Fibroblast of upper back skin (primary cell): ENCODE measurements around the gene ATL1.
"Not testable (repeated sequence)": the region's sequence is repeated elsewhere in the genome, so short reads cannot be mapped to it uniquely, and the experiment has no call there.

Experiments
- DNase-seq: peaks from one replicate; pipeline ENCODE4 v3.0.0-alpha.2; 2013

The ATL1 gene

GRCh38 chr14:50606468-50606867, 46.5 kb downstream of the ATL1 start:
- no peak for DNase-seq

GRCh38 chr14:50607181-50607580, 47.2 kb downstream of the ATL1 start:
- peak; percentile 83 for DNase-seq

GRCh38 chr14:50607761-50608160, 47.8 kb downstream of the ATL1 start:
- DNase-seq, result no peak

GRCh38 chr14:50608302-50608851, 48.4 kb downstream of the ATL1 start:
- peak; percentile 83 for DNase-seq

GRCh38 chr14:50610465-50610864, 50.5 kb downstream of the ATL1 start:
- DNase-seq, result no peak

- DNase-seq, result no peak
These were observed 52.9 kb downstream of the ATL1 start for GRCh38 chr14:50612806-50613205.

- no peak for DNase-seq
These were observed 55.1 kb downstream of the ATL1 start for GRCh38 chr14:50615056-50615455.

GRCh38 chr14:50615552-50615951, 55.6 kb downstream of the ATL1 start:
- DNase-seq, result peak; percentile 39

- no peak for DNase-seq
These were observed 56.3 kb downstream of the ATL1 start for GRCh38 chr14:50616275-50616674.

GRCh38 chr14:50619569-50620141, 59.7 kb downstream of the ATL1 start:
- DNase-seq, result peak; percentile 55

GRCh38 chr14:50620341-50620740, 60.4 kb downstream of the ATL1 start:
- no peak for DNase-seq

GRCh38 chr14:50622978-50623377, 63.0 kb downstream of the ATL1 start:
- DNase-seq, result no peak

GRCh38 chr14:50624447-50624846, 64.5 kb downstream of the ATL1 start:
- no peak for DNase-seq

- not testable (repeated sequence) for DNase-seq
These were observed 65.0 kb downstream of the ATL1 start for GRCh38 chr14:50624947-50625346.

GRCh38 chr14:50631408-50631821, 71.5 kb downstream of the ATL1 start:
- DNase-seq, result peak; percentile 50

GRCh38 chr14:50633954-50634353, 74.0 kb downstream of the ATL1 start:
- DNase-seq, result no peak

- peak; percentile 62 for DNase-seq
These were observed 75.2 kb downstream of the ATL1 start for GRCh38 chr14:50635141-50635540.

GRCh38 chr14:50647282-50647681, 87.3 kb downstream of the ATL1 start:
- DNase-seq, result no peak

- DNase-seq, result no peak
These were observed 87.8 kb downstream of the ATL1 start for GRCh38 chr14:50647753-50648152.

- DNase-seq, result no peak
These were observed 89.7 kb downstream of the ATL1 start for GRCh38 chr14:50649691-50650090.

GRCh38 chr14:50656776-50657175, 96.8 kb downstream of the ATL1 start:
- no peak for DNase-seq

GRCh38 chr14:50657753-50658152, 97.8 kb downstream of the ATL1 start:
- DNase-seq, result no peak

- peak; percentile 72 for DNase-seq
These were observed 98.3 kb downstream of the ATL1 start for GRCh38 chr14:50658203-50658602.

- no peak for DNase-seq
These were observed 99.5 kb downstream of the ATL1 start for GRCh38 chr14:50659327-50659974.

- DNase-seq, result not testable (repeated sequence)
These were observed 104.6 kb downstream of the ATL1 start for GRCh38 chr14:50664579-50664978.
